GM21381 (cell line): ENCODE data around the gene HDX.
"Not testable (repeated sequence)": the region's sequence is repeated elsewhere in the genome, so short reads cannot be mapped to it uniquely, and the experiment has no call there.

ENCODE experiments used
- ATAC-seq: cut with Tn5 transposase; IDR thresholded peaks from one replicate; pipeline ENCODE4 v1.9.1; 2021; ENCODE audit warnings: mild to moderate bottlenecking, moderate library complexity; ENCODE audit not compliant: unreplicated experiment

HDX gene

DNA sequence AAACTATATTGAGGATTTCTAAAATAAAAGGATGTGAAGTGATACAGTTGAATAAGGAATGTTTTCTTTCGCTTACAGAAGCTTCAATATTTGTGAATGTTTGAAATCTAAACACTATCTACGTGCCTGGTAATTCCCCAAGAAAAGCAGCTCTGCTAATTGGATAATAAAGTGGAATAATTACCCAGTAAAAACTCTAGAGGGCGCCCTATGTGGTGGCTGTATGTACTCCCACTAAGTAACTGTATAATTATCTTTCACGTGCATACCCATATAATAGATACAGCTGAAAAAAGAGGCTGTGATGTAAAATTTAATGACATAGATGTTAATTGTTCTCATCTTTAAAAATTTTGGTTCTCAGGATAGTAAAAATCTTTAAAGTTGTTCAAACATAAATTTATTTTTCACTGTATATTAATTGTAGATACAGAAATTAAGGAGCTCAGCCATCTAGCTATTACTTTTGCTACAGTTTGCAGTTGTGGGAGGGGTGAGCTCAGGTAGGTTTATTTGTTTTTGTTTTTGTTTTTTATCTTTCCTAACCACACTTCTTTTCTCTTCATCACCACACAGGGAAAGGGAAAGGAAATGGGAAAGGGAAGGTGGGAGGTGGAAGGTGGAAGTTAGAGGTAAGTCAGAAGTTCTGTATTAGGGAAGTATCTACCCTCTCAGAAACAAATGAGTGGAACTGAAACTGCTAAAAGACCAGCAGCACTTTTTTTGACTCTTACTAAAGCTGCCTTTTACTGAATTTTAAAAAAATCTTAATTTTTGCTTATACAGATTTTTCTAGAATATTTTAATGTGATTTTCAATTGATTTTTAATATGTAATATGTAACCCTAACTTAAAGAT, 162.5 kb downstream of the HDX start:
- ATAC-seq, result no peak

DNA sequence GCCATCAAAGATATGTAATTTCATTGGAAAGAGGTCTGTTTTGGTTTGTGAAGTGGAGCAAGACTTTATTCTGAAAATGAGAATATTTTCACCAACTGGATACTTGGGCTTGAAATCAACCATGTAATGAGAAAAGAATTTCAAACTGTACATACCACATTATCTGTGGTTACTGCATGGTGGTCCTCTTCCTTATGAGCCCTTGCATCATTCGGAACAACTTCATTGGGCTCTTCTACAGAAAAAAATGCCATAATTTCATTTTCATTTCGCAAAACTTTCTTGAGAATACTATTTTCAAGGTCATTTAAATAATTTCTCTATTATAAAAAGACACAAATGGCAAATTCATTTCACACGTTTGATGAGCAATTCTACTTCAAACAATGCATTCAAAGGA, 165.6 kb downstream of the HDX start:
- ATAC-seq, result no peak

DNA sequence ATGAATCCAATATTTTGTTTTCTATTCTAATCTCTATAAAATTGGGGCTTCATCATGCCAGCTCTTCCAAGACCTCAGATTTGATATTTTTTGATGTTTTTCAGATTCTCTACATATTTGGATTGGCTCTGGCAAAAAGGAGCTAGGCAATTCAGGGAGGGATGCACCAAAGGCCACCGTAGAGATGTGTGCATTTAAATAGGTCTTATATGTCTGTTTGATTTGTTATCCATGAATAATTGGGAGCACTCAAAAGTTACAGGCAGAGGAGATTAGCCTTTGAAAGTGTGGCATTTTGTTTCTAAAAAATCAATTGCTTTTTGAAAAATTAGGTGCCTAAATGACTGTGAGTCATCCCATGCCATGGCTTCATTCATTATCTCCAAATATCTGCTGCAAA, 167.1 kb downstream of the HDX start:
- ATAC-seq, result no peak

DNA sequence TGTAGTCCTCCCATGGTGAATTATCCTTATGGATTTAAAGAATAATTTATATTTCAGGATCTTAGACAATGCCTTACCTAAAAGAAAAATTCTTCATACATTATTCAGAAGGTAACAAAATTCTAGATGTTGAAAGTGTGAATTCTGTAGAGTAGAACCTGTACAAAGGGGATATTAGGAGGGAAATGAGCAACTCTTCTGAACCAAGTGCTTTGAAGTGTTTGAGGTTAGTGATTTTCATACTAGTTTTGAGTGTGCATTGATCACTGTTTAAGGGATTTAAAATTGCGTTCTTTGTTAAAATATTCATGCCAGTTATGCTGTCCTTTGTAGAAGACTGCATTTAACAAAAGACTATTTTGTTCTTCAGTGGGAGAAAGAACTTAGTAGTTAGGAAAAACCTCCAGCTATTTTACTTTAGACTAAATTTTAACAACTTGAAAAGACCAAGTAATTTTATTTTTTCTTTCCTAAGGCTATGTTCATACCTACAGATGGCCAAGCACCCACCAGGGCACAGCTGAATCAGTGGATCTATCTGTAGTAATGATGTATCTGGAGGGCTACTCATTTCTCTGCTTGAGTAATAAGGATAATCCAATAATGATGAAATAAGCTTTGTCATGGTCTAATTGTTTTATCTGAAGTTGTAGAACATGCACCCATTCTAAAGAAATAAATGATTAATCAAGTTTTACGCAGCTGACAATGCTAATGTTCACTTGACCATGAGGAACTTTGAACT, 180.0 kb downstream of the HDX start:
- ATAC-seq, result no peak

DNA sequence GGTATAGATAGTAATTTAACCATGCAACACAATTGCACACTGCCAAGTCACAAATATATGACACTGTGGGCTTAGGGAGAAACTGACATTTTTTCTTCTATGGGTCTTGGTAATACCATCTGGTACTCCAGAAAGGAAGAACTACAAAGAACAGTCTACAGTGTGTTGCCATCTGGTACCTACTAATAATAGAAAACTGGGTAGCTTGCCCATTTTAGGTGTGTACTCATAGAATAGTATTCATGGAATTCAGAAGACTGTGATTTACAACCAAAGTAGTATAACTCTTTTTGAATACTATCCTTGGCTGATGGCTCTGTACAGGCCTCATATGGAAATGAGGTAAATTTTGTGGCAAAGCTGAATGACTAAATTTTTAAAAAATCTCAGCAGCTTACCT, 181.6 kb downstream of the HDX start:
- ATAC-seq, result no peak

DNA sequence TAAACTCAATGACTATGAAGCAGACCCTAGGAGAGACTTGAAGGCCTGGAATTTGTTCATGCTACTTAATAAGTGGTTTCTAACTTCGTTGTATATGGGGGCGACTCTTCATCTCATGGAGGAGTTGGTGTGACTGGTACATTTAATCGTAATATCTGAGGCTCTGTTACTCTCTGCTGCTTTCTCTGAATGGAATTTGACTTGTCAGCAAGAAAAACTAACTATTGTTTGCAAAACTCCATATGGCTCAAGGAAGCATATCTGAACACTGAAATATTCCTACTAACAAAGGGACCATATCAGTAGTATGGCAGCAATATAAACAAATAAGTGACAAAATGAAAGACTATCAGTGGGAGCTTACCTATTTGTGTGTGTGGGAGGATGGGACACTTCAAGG, 182.2 kb downstream of the HDX start:
- no peak for ATAC-seq

DNA sequence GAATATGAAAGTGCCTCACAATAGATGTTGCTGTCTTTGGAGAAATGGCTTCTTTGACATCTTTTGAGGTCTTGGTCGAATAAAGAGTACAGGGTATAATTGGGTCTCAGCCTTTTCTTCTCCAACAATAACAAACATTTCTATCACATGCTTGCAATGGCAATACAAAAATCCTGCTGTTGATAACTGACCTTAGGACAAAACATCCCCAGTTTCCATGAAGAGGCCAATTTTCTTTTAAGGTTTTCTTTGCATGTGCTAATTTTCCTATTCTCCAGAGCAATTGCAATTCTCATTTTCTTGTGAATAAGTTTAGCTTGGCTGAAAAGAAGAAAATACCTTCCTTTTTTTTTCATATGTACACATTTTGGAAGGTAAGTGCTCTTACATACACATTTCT, 183.6 kb downstream of the HDX start:
- ATAC-seq, result no peak

DNA sequence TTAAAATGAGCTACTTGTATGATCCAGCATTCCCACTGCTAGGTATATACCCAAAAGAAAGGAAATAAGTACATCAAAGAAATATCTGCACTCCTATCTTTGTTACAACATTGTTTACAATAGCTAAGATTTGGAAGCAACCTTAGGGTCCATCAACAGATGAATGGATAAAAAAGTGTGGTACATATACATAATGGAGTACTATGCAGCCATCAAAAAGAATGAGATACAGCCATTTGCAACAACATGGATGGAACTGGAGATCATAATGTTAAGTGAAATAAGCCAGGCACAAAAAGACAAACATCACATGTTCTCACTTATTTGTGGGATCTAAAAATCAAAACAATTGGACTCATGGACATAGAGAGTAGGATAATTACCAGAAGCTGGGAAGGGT, 186.3 kb downstream of the HDX start:
- ATAC-seq, result not testable (repeated sequence)
